Measurements from ENCODE around the gene NASP. TPM values are rescaled to one million over a fixed set of nuclear protein-coding genes. Genes with fewer than 3 reads are reported as not detected.

NASP gene
- total and polyA plus RNA-seq, 7 donors = 64.8 to 159 (median 78.4) TPM

GRCh38 chr1:45573231-45573804 is 10.5 kb upstream of the NASP start:
- no peaks in the 10 kb centered on the region for H3K9me3 ChIP-seq
- H3K4me1 ChIP-seq = no peaks in the 10 kb centered on the region
- WGBS, 2 donors = 54 to 76% methylated on average over 3 of the region's 3 CpGs
- DNase-seq = peak; percentile 15
- no peaks in the 10 kb centered on the region for H3K27me3 ChIP-seq
- intact Hi-C loops (cut with DNase I) = no loop called here
- H3K4me3 ChIP-seq = no peak overlapping the region
- no peak for TF ChIP-seq CTCF (IDR thresholded peaks at IDR 0.05)
- TF ChIP-seq EP300 (IDR thresholded peaks at IDR 0.05) = no peak
- TF ChIP-seq POLR2AphosphoS5 (IDR thresholded peaks at IDR 0.05) = no peak
- TF ChIP-seq POLR2A (IDR thresholded peaks at IDR 0.05) = no peak
- no peak overlapping the region for H3K27ac ChIP-seq
- H3K36me3 ChIP-seq = peaks cover 0 to 17% (median 5%) of the 10 kb centered on the region in 4 donors

- no peaks in the 10 kb centered on the region for H3K4me1 ChIP-seq
- peaks cover 0 to 8% (median 0%) of the 10 kb centered on the region in 4 donors for H3K36me3 ChIP-seq
- no peak for DNase-seq
- 92 to 94% methylated on average over 7 of the region's 7 CpGs for WGBS, 2 donors
- intact Hi-C loops (cut with DNase I) = no loop called here
- no peak overlapping the region for H3K4me3 ChIP-seq
- no peak for TF ChIP-seq EP300 (IDR thresholded peaks at IDR 0.05)
- TF ChIP-seq POLR2A (IDR thresholded peaks at IDR 0.05) = no peak
- TF ChIP-seq POLR2AphosphoS5 (IDR thresholded peaks at IDR 0.05) = no peak
- TF ChIP-seq CTCF (IDR thresholded peaks at IDR 0.05) = no peak
- no peaks in the 10 kb centered on the region for H3K9me3 ChIP-seq
- no peak overlapping the region for H3K27ac ChIP-seq
- no peaks in the 10 kb centered on the region for H3K27me3 ChIP-seq
Observed at GRCh38 chr1:45574105-45574626, 9.7 kb upstream of the NASP start.

GRCh38 chr1:45583264-45583665 is 576 bp upstream of the NASP start:
- intact Hi-C loops (cut with DNase I) = loop anchor here (10.0 kb wide), 1 partner anchor 568 kb away; the partner anchor contains the start of genes HECTD3 and UROD
- Histone ChIP-seq H3K4me1 (peaks cover 0 to 31% (median 23%) of the 10 kb centered on the region in 4 donors), H3K4me3 (peak overlapping the region; percentile 79 to 98 (median 82)), H3K9me3 (no peaks in the 10 kb centered on the region), H3K27me3 (no peaks in the 10 kb centered on the region), H3K36me3 (no peaks in the 10 kb centered on the region), H3K27ac (peak overlapping the region; percentile 92 to 98 (median 94))
- WGBS, 2 donors = 0% methylated on average over 19 of the region's 19 CpGs
- TF ChIP-seq CTCF (IDR thresholded peaks at IDR 0.05) = no peak
- TF ChIP-seq POLR2AphosphoS5 (IDR thresholded peaks at IDR 0.05) = no peak
- no peak for TF ChIP-seq POLR2A (IDR thresholded peaks at IDR 0.05)
- TF ChIP-seq EP300 (IDR thresholded peaks at IDR 0.05) = no peak
- DNase-seq = peak; percentile 99

- intact Hi-C loops (cut with DNase I) = loop anchor here (2.0 to 10.0 kb wide), 2 partner anchors 100 to 570 kb away; partner anchors contain the start of genes HECTD3 and UROD
- peaks cover 0 to 31% (median 23%) of the 10 kb centered on the region in 4 donors for H3K4me1 ChIP-seq
- H3K4me3 ChIP-seq = peak overlapping the region; percentile 79 to 98 (median 82)
- DNase-seq = peak; percentile 92
- TF ChIP-seq POLR2AphosphoS5 (IDR thresholded peaks at IDR 0.05) (peak in 1 of 4 donors; percentile 58), CTCF (IDR thresholded peaks at IDR 0.05) (no peak), POLR2A (IDR thresholded peaks at IDR 0.05) (no peak), EP300 (IDR thresholded peaks at IDR 0.05) (no peak)
- H3K9me3 ChIP-seq = no peaks in the 10 kb centered on the region
- no peaks in the 10 kb centered on the region for H3K36me3 ChIP-seq
- no peaks in the 10 kb centered on the region for H3K27me3 ChIP-seq
- 0% methylated on average over 59 of the region's 59 CpGs for WGBS, 2 donors
- peak overlapping the region; percentile 92 to 98 (median 94) for H3K27ac ChIP-seq
Observed at GRCh38 chr1:45584351-45585109, 689 bp downstream of the NASP start.

All from sigmoid colon (tissue), 7 donors.